Loucy (cell line): Measurements from ENCODE around the gene OR52A1.

Experiments used
- H2AFZ ChIP-seq: fragments of 200-600 bp; sonication (generic); 2 replicates; pipeline ENCODE4 v1.6.0; 2016; ENCODE audit warnings: antibody characterized with exemption, mild to moderate bottlenecking, low read length, moderate library complexity
- H3F3A ChIP-seq: fragments of 200-600 bp; 2 replicates; pipeline ENCODE4 v1.6.0; 2016; ENCODE audit warnings: antibody characterized with exemption, low read depth, mild to moderate bottlenecking
- H3K27me3 ChIP-seq: fragments of 200-600 bp; sonication (generic); 2 replicates; pipeline ENCODE4 v1.6.1; 2014; ENCODE audit warnings: low read length, mild to moderate bottlenecking; ENCODE audit not compliant: insufficient read depth, poor library complexity, severe bottlenecking
- H3K36me3 ChIP-seq: fragments of 200-600 bp; sonication (generic); 2 replicates; pipeline ENCODE4 v1.6.1; 2016; ENCODE audit warnings: low read length; ENCODE audit not compliant: insufficient read depth
- H3K4me1 ChIP-seq: fragments of 200-600 bp; sonication (generic); 2 replicates; pipeline ENCODE4 v1.5.1; 2014; ENCODE audit warnings: low read length, mild to moderate bottlenecking; ENCODE audit not compliant: insufficient read depth, poor library complexity, severe bottlenecking
- H3K4me2 ChIP-seq: fragments of 200-600 bp; sonication (generic); 2 replicates; pipeline ENCODE4 v1.6.0; 2014; ENCODE audit warnings: antibody characterized with exemption, low read length, low read depth, mild to moderate bottlenecking; ENCODE audit not compliant: poor library complexity, severe bottlenecking
- H3K4me3 ChIP-seq: fragments of 200-600 bp; sonication (generic); 2 replicates; pipeline ENCODE4 v1.5.1; 2014; ENCODE audit warnings: low read length, mild to moderate bottlenecking, mixed read lengths; ENCODE audit not compliant: poor library complexity, severe bottlenecking
- H3K79me2 ChIP-seq: fragments of 200-600 bp; sonication (generic); 2 replicates; pipeline ENCODE4 v1.6.1; 2014; ENCODE audit warnings: low read length; ENCODE audit not compliant: insufficient read depth
- H3K9ac ChIP-seq: fragments of 200-600 bp; sonication (generic); 2 replicates; pipeline ENCODE4 v1.6.0; 2014; ENCODE audit warnings: mild to moderate bottlenecking, low read depth, low read length, moderate library complexity; ENCODE audit not compliant: poor library complexity, severe bottlenecking
- H3K9me2 ChIP-seq: fragments of 200-600 bp; sonication (generic); replicated peaks from 2 replicates; pipeline ENCODE4 v1.6.1; 2016; ENCODE audit warnings: low read depth, low read length, mixed read lengths
- H3K9me3 ChIP-seq: fragments of 200-600 bp; sonication (generic); 2 replicates; pipeline ENCODE4 v1.6.1; 2014; ENCODE audit warnings: mild to moderate bottlenecking, antibody characterized with exemption, low read length, low read depth; ENCODE audit not compliant: insufficient read depth
- H4K20me1 ChIP-seq: fragments of 200-600 bp; sonication (generic); 2 replicates; pipeline ENCODE4 v1.6.0; 2014; ENCODE audit warnings: antibody characterized with exemption, low read length, mild to moderate bottlenecking; ENCODE audit not compliant: insufficient read depth, poor library complexity, severe bottlenecking
- EZH2phosphoT487 ChIP-seq: fragments of 200-600 bp; IDR thresholded peaks from 2 replicates; pipeline ENCODE4 v1.6.1; 2018; ENCODE audit warnings: antibody characterized with exemption, mild to moderate bottlenecking, moderate library complexity, borderline replicate concordance
- TF ChIP-seq, protein P1 (sequence below): fragments of 200-600 bp; sonication (generic); conservative IDR thresholded peaks from 2 replicates; pipeline ENCODE4 v1.5.1; 2014; ENCODE audit warnings: mild to moderate bottlenecking, antibody characterized with exemption, low read length

OR52A1 gene

DNA sequence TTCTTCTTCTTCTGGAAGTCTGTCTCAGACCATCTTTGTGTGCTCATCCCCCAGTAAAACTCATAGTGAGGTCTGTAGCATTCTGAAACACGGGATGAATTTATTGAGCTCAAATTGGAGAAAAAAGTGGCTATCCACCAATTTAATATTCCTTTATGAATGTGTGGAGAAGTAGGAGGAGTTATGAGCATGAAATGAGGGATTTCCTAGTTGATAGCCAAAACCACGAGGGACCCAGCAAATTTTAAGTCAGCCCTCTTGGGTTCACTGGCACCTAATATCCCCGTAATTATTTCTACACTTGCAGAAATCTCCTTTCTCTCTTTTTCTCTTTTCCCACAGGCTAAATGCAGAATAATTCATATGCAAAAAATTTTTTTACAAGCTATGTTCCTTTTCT, at the start of gene OR52A1:
OR52A1 (minus strand) TSS at position 101 of the 400 bp plus-strand sequence. CDS start 2,388 bp downstream, outside the sequence.
- no peak within 1 kb of the TSS for H3K4me3 ChIP-seq
- no peaks in the 10 kb centered on the region for H3K9me2 ChIP-seq
- no peak within 1 kb of the TSS for H2AFZ ChIP-seq
- H3K9ac ChIP-seq, result no peak within 1 kb of the TSS
- no peaks in the 10 kb centered on the region for H3K79me2 ChIP-seq
- no peak within 1 kb of the TSS for H3K4me2 ChIP-seq
- H3K9me3 ChIP-seq, result no peaks in the 10 kb centered on the region
- no peaks in the 10 kb centered on the region for H3K27me3 ChIP-seq
- no peaks in the 10 kb centered on the region for H3F3A ChIP-seq
- H3K4me1 ChIP-seq, result no peaks in the 10 kb centered on the region
- H4K20me1 ChIP-seq, result no peaks in the 10 kb centered on the region
- no peaks in the 10 kb centered on the region for H3K36me3 ChIP-seq
- no peak for TF ChIP-seq EZH2phosphoT487
- TF ChIP-seq, protein P1, sequence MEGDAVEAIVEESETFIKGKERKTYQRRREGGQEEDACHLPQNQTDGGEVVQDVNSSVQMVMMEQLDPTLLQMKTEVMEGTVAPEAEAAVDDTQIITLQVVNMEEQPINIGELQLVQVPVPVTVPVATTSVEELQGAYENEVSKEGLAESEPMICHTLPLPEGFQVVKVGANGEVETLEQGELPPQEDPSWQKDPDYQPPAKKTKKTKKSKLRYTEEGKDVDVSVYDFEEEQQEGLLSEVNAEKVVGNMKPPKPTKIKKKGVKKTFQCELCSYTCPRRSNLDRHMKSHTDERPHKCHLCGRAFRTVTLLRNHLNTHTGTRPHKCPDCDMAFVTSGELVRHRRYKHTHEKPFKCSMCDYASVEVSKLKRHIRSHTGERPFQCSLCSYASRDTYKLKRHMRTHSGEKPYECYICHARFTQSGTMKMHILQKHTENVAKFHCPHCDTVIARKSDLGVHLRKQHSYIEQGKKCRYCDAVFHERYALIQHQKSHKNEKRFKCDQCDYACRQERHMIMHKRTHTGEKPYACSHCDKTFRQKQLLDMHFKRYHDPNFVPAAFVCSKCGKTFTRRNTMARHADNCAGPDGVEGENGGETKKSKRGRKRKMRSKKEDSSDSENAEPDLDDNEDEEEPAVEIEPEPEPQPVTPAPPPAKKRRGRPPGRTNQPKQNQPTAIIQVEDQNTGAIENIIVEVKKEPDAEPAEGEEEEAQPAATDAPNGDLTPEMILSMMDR, result no peak

DNA sequence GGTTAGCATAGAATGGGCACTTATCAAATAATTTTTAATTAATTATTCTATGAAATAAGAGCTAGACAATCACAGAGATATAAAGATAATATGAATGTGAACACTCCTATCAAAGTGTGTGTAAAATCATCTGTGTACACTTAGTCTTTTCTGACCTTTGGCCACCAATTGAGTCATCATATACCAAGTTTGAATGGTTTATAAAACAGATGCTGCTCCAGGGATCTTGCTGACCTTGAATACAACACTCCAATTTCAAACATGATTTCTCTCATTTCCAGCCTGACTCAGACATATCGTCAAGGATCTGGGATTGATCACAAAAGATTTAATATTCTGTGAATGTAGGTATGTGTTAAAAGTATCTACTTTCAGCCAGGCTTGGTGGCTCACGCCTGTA, 48.8 kb upstream of the OR52A1 start:
- no peaks in the 10 kb centered on the region for H3F3A ChIP-seq

DNA sequence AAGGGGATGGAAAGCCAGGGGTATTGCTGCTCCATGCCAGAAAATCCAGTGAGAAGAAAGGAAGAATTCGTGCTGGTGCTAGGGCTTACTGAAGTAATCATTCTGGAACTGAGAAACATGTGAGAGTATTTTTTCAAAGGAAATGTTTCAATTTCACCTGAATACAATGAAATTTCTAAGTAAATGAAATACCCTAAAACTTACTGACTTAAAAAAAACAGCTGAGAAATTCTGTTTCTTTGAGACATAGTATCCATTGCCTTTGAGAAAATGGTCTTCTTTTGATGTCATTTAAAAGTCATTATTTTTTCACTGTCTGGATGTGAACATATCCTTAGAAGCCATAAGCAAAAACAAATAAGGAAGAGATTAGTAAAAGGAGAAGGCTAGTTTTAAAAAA, 46.0 kb upstream of the OR52A1 start, which contains the start of gene OR51V1:
OR51V1 (minus strand) TSS at position 101 of the 400 bp plus-strand sequence; CDS start at position 101, 0 bp downstream.
- no peaks in the 10 kb centered on the region for H3K27me3 ChIP-seq
- H2AFZ ChIP-seq, result no peak within 1 kb of the TSS
- no peaks in the 10 kb centered on the region for H3K4me1 ChIP-seq
- no peaks in the 10 kb centered on the region for H3K36me3 ChIP-seq
- no peak within 1 kb of the TSS for H3K9ac ChIP-seq
- H3K9me2 ChIP-seq, result no peaks in the 10 kb centered on the region
- TF ChIP-seq, protein P1, result no peak
- no peak for TF ChIP-seq EZH2phosphoT487
- H3F3A ChIP-seq, result no peaks in the 10 kb centered on the region
- H3K79me2 ChIP-seq, result no peaks in the 10 kb centered on the region
- no peaks in the 10 kb centered on the region for H3K9me3 ChIP-seq
- H3K4me3 ChIP-seq, result no peak within 1 kb of the TSS
- no peaks in the 10 kb centered on the region for H4K20me1 ChIP-seq
- no peak within 1 kb of the TSS for H3K4me2 ChIP-seq

More for the DNA sequence above, 48.8 kb upstream of the OR52A1 start:
- TF ChIP-seq, protein P1, result no peak
- TF ChIP-seq EZH2phosphoT487, result no peak
- no peaks in the 10 kb centered on the region for H3K79me2 ChIP-seq
- H3K36me3 ChIP-seq, result no peaks in the 10 kb centered on the region
- no peak overlapping the region for H3K4me3 ChIP-seq
- no peaks in the 10 kb centered on the region for H4K20me1 ChIP-seq
- H3K9ac ChIP-seq, result no peak overlapping the region
- no peaks in the 10 kb centered on the region for H3K9me2 ChIP-seq
- H3K27me3 ChIP-seq, result no peaks in the 10 kb centered on the region
- H3K9me3 ChIP-seq, result no peaks in the 10 kb centered on the region
- H2AFZ ChIP-seq, result no peak overlapping the region
- H3K4me2 ChIP-seq, result no peak overlapping the region
- no peaks in the 10 kb centered on the region for H3K4me1 ChIP-seq
